ENCODE data around the gene SMR3A.

SMR3A gene

DNA sequence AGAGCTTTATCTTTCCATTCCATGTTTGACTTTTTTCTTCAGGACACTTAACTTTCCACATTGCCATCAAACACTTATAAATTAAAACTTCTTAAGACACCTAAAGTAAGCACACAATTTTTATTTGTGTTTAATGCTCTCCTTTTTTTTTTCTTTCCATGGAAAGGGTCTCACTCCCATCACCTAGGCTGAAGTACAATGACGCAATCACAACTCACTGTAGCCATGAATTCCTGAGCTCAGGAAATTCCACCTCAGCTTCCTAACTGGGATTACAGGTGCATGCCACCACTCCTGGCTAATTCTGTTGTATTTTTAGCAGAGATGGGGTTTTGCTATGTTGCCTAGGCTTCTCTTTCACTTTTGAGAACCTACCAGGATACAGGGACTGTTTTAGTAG is 7.3 kb downstream of the SMR3A start:
- Histone ChIP-seq H3K36me3 (ENCODE audit: control insufficient read depth in 2 of 2, insufficient read depth in 2 of 2, low read length in 2 of 2) (no peaks in the 10 kb centered on the region), H3K4me1 (ENCODE audit: control insufficient read depth, insufficient read depth, low read length) (no peaks in the 10 kb centered on the region), H3K27me3 (ENCODE audit: control insufficient read depth in 1 of 2, insufficient read depth in 2 of 2, low read length in 2 of 2) (no peaks in the 10 kb centered on the region), H3K9ac (ENCODE audit: low read length in 2 of 2) (no peak overlapping the region), H3K4me3 (ENCODE audit: low read length in 2 of 2) (no peak overlapping the region), H3K27ac (ENCODE audit: low read length) (no peak overlapping the region), H3K9me3 (ENCODE audit: control insufficient read depth in 2 of 2, low read length in 2 of 2) (no peaks in the 10 kb centered on the region)

DNA sequence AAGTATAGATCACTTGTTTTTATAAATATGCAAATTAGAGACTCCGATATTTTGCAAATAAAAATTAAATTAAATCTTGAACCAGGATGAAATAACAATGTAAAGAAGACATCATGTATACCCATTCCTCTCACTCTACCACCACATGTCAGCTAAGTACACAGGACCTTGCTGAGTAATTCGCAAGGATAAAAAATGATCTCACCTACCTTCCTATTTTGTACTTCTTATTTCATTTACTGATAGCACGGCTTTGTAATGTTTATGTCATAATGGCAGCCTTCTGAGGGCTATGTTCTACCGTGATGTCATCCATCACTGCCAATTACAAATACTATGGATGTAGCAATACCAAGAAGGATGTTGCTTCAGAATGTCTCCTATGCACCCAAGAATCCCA is 11.4 kb downstream of the SMR3A start:
- no peak overlapping the region for H3K4me3 ChIP-seq (ENCODE audit: low read length in 2 of 2)

DNA sequence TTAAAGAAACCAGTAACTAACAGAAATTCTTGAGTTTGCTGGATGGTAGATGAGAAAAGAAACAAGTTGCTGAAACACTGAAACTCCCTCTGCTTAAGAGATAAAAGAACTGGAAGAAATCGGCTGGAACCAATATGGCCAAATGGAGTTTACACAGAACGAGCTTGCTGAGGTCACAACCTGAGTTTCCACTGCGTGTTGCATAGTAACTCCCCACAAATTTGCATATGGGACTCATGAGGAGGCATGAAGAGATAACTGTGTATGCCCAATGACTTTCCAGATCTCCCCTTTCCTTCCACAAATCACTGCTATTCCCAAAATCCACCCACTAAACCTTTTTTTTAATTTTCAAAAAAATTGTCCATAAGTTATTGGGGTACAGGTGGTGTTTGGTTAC is 12.2 kb downstream of the SMR3A start:
- Histone ChIP-seq H3K27me3 (ENCODE audit: control insufficient read depth in 1 of 2, insufficient read depth in 2 of 2, low read length in 2 of 2) (no peaks in the 10 kb centered on the region), H3K9ac (ENCODE audit: low read length in 2 of 2) (no peak overlapping the region), H3K27ac (ENCODE audit: low read length) (no peak overlapping the region), H3K4me3 (ENCODE audit: low read length in 2 of 2) (no peak overlapping the region), H3K4me1 (ENCODE audit: control insufficient read depth, insufficient read depth, low read length) (no peaks in the 10 kb centered on the region), H3K36me3 (ENCODE audit: control insufficient read depth in 2 of 2, insufficient read depth in 2 of 2, low read length in 2 of 2) (no peaks in the 10 kb centered on the region), H3K9me3 (ENCODE audit: control insufficient read depth in 2 of 2, low read length in 2 of 2) (no peaks in the 10 kb centered on the region)

More for the DNA sequence above, 11.4 kb downstream of the SMR3A start:
- Histone ChIP-seq H3K27me3 (ENCODE audit: control insufficient read depth in 1 of 2, insufficient read depth in 2 of 2, low read length in 2 of 2) (no peaks in the 10 kb centered on the region), H3K4me1 (ENCODE audit: control insufficient read depth, insufficient read depth, low read length) (no peaks in the 10 kb centered on the region), H3K9ac (ENCODE audit: low read length in 2 of 2) (no peak overlapping the region), H3K27ac (ENCODE audit: low read length) (no peak overlapping the region), H3K9me3 (ENCODE audit: control insufficient read depth in 2 of 2, low read length in 2 of 2) (no peaks in the 10 kb centered on the region), H3K36me3 (ENCODE audit: control insufficient read depth in 2 of 2, insufficient read depth in 2 of 2, low read length in 2 of 2) (no peaks in the 10 kb centered on the region)

DNA sequence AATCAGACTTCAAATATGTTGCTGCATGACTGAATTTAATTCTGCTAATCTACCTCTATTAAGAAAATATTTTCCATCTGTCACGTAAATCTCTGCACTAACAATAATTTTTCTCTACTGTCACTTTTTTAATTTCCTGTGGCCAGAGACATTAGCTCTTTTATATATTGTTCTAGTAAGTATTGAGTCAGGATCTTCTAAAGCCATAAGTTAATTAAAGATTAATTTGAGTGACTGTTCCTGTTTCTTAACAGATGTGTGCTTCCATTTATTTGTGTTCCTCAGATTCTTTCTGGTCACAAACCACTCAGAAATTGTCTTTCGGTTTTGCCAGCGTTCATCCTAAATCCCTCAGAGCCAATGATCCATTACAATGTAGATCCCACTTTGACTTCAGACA is 20.0 kb downstream of the SMR3A start:
- no peak overlapping the region for H3K9ac ChIP-seq (ENCODE audit: low read length in 2 of 2)
- no peak overlapping the region for H3K4me3 ChIP-seq (ENCODE audit: low read length in 2 of 2)
- H3K36me3 ChIP-seq (ENCODE audit: control insufficient read depth in 2 of 2, insufficient read depth in 2 of 2, low read length in 2 of 2) = no peaks in the 10 kb centered on the region
- H3K27me3 ChIP-seq (ENCODE audit: control insufficient read depth in 1 of 2, insufficient read depth in 2 of 2, low read length in 2 of 2) = no peaks in the 10 kb centered on the region
- no peak overlapping the region for H3K27ac ChIP-seq (ENCODE audit: low read length)
- H3K9me3 ChIP-seq (ENCODE audit: control insufficient read depth in 2 of 2, low read length in 2 of 2) = no peaks in the 10 kb centered on the region
- no peaks in the 10 kb centered on the region for H3K4me1 ChIP-seq (ENCODE audit: control insufficient read depth, insufficient read depth, low read length)

DNA sequence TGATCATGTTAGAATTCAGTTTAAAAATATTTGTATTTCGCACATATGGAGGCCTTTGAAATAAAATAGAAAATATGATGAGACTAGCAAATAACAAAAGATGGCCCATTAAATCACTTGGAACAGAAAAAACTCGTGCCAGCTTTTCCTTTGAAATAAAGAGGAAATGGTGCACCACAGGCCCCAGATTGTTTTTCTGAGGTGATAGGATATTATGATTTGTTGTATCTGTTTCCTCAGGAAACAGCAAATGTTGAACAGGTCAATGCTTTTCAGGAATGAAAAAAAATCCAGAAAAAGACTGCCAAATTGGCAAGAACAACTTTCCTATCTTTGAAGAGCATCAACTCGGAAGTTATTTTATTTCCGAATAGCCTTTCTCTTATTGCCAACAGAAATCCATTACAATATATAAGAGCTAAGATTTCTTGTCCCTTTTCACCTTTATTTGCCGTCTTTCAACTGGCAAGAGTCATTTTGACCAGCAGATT is 22.2 kb downstream of the SMR3A start, which contains the start of gene SMR3B:
TSS of gene SMR3B (plus strand) at position 441 of the 491 bp plus-strand sequence. CDS start 1,380 bp downstream, outside the sequence.
- Histone ChIP-seq H3K27ac (ENCODE audit: low read length) (no peak within 1 kb of the TSS), H3K9ac (ENCODE audit: low read length in 2 of 2) (no peak within 1 kb of the TSS), H3K9me3 (ENCODE audit: control insufficient read depth in 2 of 2, low read length in 2 of 2) (no peaks in the 10 kb centered on the region), H3K4me3 (ENCODE audit: low read length in 2 of 2) (no peak within 1 kb of the TSS), H3K36me3 (ENCODE audit: control insufficient read depth in 2 of 2, insufficient read depth in 2 of 2, low read length in 2 of 2) (no peaks in the 10 kb centered on the region), H3K27me3 (ENCODE audit: control insufficient read depth in 1 of 2, insufficient read depth in 2 of 2, low read length in 2 of 2) (no peaks in the 10 kb centered on the region), H3K4me1 (ENCODE audit: control insufficient read depth, insufficient read depth, low read length) (no peaks in the 10 kb centered on the region)

DNA sequence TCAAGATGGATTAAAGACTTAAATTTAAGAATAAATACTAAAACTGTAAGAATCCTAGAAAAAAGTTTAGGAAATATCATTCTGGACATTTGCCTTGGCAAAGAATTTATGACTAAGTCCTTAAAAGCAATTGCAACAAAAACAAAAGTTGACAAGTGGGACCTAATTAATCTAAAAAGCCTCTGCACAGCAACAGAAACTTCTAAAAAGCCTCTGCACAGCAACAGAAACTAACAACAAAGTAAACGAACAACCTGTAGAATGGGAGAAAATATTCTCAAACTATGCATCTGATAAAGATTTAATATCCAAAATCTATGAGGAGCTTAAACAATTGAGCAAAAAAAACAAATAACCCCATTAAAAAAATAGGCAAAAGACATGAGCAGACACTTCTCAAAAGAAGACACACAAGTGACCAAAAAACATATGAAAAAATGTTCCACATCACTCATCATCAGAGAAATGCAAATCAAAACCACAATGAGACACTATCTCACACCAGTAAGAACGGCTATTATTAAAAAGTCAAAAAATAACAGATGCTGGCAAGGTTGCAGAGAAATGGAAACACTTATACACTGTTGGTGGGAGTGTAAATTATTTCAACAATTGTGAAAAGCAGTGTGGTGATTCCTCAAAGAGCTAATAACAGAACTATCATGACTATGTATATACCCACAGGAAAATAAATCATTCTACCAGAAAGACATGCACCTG is 31.7 kb downstream of the SMR3A start:
- H3K27ac ChIP-seq (ENCODE audit: low read length) = no peak overlapping the region
- H3K9ac ChIP-seq (ENCODE audit: low read length in 2 of 2) = no peak overlapping the region
- H3K4me1 ChIP-seq (ENCODE audit: control insufficient read depth, insufficient read depth, low read length) = no peaks in the 10 kb centered on the region
- no peaks in the 10 kb centered on the region for H3K36me3 ChIP-seq (ENCODE audit: control insufficient read depth in 2 of 2, insufficient read depth in 2 of 2, low read length in 2 of 2)
- H3K27me3 ChIP-seq (ENCODE audit: control insufficient read depth in 1 of 2, insufficient read depth in 2 of 2, low read length in 2 of 2) = no peaks in the 10 kb centered on the region
- no peak overlapping the region for H3K4me3 ChIP-seq (ENCODE audit: low read length in 2 of 2)
- no peaks in the 10 kb centered on the region for H3K9me3 ChIP-seq (ENCODE audit: control insufficient read depth in 2 of 2, low read length in 2 of 2)

DNA sequence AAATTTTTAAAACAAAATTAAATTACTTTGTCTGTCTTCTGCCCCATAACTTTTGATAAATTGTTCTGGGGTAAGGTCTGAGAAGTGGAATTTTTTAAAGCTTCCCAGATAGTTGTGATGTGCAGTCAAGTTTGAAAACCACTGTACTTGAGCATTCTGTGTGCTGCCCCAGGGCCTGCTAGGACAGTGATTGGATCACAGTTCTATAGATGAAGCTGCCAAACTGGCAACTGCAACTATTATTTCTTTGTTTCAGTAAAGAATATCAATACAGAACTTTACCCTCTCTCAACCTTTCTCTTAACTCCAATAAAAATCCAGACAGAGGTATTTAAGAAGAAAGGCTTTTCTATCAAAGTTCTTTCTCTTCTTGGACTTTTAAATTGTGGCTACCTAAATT is 37.0 kb downstream of the SMR3A start, which contains the start of gene OPRPN:
TSS of gene OPRPN (plus strand) at position 361 of the 400 bp plus-strand sequence. CDS start 1,346 bp downstream, outside the sequence.
- no peaks in the 10 kb centered on the region for H3K9me3 ChIP-seq (ENCODE audit: control insufficient read depth in 2 of 2, low read length in 2 of 2)
- H3K27me3 ChIP-seq (ENCODE audit: control insufficient read depth in 1 of 2, insufficient read depth in 2 of 2, low read length in 2 of 2) = no peaks in the 10 kb centered on the region
- no peak within 1 kb of the TSS for H3K9ac ChIP-seq (ENCODE audit: low read length in 2 of 2)
- no peaks in the 10 kb centered on the region for H3K4me1 ChIP-seq (ENCODE audit: control insufficient read depth, insufficient read depth, low read length)
- no peaks in the 10 kb centered on the region for H3K36me3 ChIP-seq (ENCODE audit: control insufficient read depth in 2 of 2, insufficient read depth in 2 of 2, low read length in 2 of 2)
- no peak within 1 kb of the TSS for H3K27ac ChIP-seq (ENCODE audit: low read length)
- no peak within 1 kb of the TSS for H3K4me3 ChIP-seq (ENCODE audit: low read length in 2 of 2)

DNA sequence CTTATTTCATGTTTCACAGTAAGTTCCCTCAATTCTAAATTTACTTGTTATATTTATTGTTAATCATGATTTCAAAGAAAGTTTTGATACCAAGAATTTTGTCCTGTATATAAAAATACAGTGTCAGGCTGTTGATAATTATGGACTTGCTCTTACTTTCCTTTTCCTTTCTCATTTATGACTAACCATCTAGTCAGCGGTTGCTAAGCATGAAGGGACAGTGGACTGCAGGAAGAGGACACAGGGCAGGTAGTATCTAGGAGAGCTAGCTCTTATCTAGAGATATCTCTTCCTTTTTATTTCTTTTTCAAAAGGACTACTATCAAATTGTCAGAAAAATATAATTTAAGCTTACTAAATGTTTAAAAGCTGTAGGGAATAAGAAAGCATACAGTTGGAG is 38.8 kb downstream of the SMR3A start:
- Histone ChIP-seq H3K36me3 (ENCODE audit: control insufficient read depth in 2 of 2, insufficient read depth in 2 of 2, low read length in 2 of 2) (no peaks in the 10 kb centered on the region), H3K27ac (ENCODE audit: low read length) (no peak overlapping the region), H3K9me3 (ENCODE audit: control insufficient read depth in 2 of 2, low read length in 2 of 2) (no peaks in the 10 kb centered on the region), H3K4me1 (ENCODE audit: control insufficient read depth, insufficient read depth, low read length) (no peaks in the 10 kb centered on the region), H3K27me3 (ENCODE audit: control insufficient read depth in 1 of 2, insufficient read depth in 2 of 2, low read length in 2 of 2) (no peaks in the 10 kb centered on the region), H3K4me3 (ENCODE audit: low read length in 2 of 2) (no peak overlapping the region), H3K9ac (ENCODE audit: low read length in 2 of 2) (no peak overlapping the region)

DNA sequence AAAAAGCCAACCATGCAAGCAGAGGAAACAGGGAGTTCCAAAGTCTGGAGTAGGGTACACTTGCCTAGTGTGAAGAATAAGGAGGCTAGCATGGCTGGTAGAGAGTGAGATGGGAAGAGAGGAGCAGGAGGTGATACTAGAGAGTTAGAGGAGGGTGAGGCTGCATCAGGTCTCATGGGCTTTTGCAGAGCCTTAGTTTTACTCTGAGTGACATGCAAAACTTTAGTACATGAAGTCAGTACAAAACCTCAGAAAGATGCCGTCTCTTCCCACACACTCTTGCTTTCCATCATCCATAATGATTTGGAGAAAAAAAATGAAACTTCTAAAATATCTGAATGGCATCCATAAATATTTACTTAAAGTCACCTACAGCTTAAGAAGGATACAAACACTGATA is 42.2 kb downstream of the SMR3A start:
- Histone ChIP-seq H3K27me3 (ENCODE audit: control insufficient read depth in 1 of 2, insufficient read depth in 2 of 2, low read length in 2 of 2) (no peaks in the 10 kb centered on the region), H3K27ac (ENCODE audit: low read length) (no peak overlapping the region)

DNA sequence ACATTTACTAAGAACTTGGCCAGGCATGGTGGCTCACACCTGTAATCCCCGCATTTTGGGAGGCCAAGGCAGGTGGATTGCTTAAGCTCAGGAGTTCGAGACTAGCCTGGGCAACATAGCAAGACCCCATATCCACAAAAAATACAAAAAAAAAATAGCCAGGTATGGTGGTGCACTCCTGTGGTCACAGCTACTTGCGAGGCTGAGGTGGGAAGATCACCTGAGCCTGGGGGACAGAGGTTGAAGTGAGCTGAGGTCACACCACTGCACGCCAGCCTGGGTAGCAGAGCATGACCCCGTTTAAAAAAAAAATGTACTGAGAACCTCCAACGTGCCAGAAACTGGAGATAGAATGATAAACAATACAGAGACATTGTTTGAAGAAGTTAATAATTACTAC is 45.2 kb downstream of the SMR3A start:
- Histone ChIP-seq H3K9ac (ENCODE audit: low read length in 2 of 2) (no peak overlapping the region), H3K4me1 (ENCODE audit: control insufficient read depth, insufficient read depth, low read length) (no peaks in the 10 kb centered on the region)

More for the DNA sequence above, 42.2 kb downstream of the SMR3A start:
- H3K36me3 ChIP-seq (ENCODE audit: control insufficient read depth in 2 of 2, insufficient read depth in 2 of 2, low read length in 2 of 2) = no peaks in the 10 kb centered on the region
- no peak overlapping the region for H3K4me3 ChIP-seq (ENCODE audit: low read length in 2 of 2)
- no peaks in the 10 kb centered on the region for H3K4me1 ChIP-seq (ENCODE audit: control insufficient read depth, insufficient read depth, low read length)
- H3K9me3 ChIP-seq (ENCODE audit: control insufficient read depth in 2 of 2, low read length in 2 of 2) = no peaks in the 10 kb centered on the region
- H3K9ac ChIP-seq (ENCODE audit: low read length in 2 of 2) = no peak overlapping the region

More for the DNA sequence above, 45.2 kb downstream of the SMR3A start:
- no peaks in the 10 kb centered on the region for H3K36me3 ChIP-seq (ENCODE audit: control insufficient read depth in 2 of 2, insufficient read depth in 2 of 2, low read length in 2 of 2)
- H3K27ac ChIP-seq (ENCODE audit: low read length) = no peak overlapping the region
- H3K9me3 ChIP-seq (ENCODE audit: control insufficient read depth in 2 of 2, low read length in 2 of 2) = no peaks in the 10 kb centered on the region
- no peaks in the 10 kb centered on the region for H3K27me3 ChIP-seq (ENCODE audit: control insufficient read depth in 1 of 2, insufficient read depth in 2 of 2, low read length in 2 of 2)
- H3K4me3 ChIP-seq (ENCODE audit: low read length in 2 of 2) = no peak overlapping the region

Measured in stomach smooth muscle (tissue), 2 donors.